Neuron (in vitro differentiated cells): ENCODE results near the gene WDR76.

Source experiments
- H2AFZ ChIP-seq: one replicate; pipeline ENCODE4 v1.6.1; 2013; ENCODE audit warnings: low read depth, mild to moderate bottlenecking, inconsistent platforms, low read length, moderate library complexity
- H3K27me3 ChIP-seq: one replicate; pipeline ENCODE4 v1.6.1; 2013; ENCODE audit warnings: low read length; ENCODE audit not compliant: insufficient read depth
- H3K36me3 ChIP-seq: one replicate; pipeline ENCODE4 v1.6.1; 2013; ENCODE audit warnings: low read length; ENCODE audit not compliant: insufficient read depth
- H3K4me1 ChIP-seq: one replicate; pipeline ENCODE4 v1.6.1; 2013; ENCODE audit warnings: low read length; ENCODE audit not compliant: insufficient read depth
- H3K4me3 ChIP-seq: 2 replicates; pipeline ENCODE4 v1.5.1; 2013; ENCODE audit warnings: mild to moderate bottlenecking, low read length, moderate library complexity
- H3K9me3 ChIP-seq: one replicate; pipeline ENCODE4 v1.6.1; 2013; ENCODE audit warnings: low read length

WDR76 gene

DNA sequence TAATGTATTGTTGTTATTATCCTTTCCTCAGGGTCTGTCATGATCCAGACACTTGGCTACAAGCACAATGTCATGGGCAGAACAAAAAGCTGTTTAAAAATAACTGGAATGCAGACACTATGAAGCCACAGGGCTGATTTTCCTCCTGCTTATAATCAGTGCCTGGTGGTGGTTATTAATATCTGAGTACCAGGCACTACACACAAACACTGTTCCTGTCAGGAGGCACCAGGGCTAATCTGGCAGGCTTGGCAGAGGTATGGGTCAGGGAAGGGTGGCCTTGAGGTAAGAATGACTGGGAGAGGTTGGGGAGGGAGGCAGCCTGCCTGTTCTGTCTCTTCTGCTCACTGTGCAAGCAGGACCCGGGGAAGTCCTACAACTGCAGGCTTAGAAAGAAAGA, 67.2 kb downstream of the WDR76 start:
- no peaks in the 10 kb centered on the region for H3K9me3 ChIP-seq

GRCh38 chr15:43895586-43895985, 68.8 kb downstream of the WDR76 start:
- Histone ChIP-seq H3K4me1 (no peaks in the 10 kb centered on the region), H3K9me3 (no peaks in the 10 kb centered on the region), H3K4me3 (no peak overlapping the region), H3K36me3 (no peaks in the 10 kb centered on the region), H3K27me3 (no peaks in the 10 kb centered on the region), H2AFZ (no peak overlapping the region)

More for the DNA sequence above, 67.2 kb downstream of the WDR76 start:
- Histone ChIP-seq H3K27me3 (no peaks in the 10 kb centered on the region), H3K4me3 (no peak overlapping the region), H3K4me1 (no peaks in the 10 kb centered on the region), H3K36me3 (no peaks in the 10 kb centered on the region), H2AFZ (no peak overlapping the region)

DNA sequence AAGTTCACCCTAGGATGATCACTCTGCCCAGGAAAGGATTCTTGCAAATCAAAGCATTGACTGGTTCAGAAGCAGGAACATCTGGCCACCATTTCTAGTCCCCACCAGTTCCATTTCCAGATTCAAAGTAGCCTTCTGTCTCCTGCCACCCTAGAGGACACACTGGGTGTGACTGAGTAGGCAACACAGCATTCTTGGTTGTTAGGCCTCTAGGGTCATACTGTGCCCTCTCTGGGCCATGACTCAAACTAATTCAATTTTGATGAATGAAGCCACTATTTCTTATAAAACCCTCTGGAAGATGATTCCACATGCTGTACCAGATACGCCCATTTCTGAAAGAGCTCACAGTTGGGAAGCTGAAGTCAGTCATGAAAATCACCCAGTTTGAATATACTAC, 69.7 kb downstream of the WDR76 start:
- Histone ChIP-seq H3K36me3 (no peaks in the 10 kb centered on the region), H3K4me1 (no peaks in the 10 kb centered on the region), H3K27me3 (no peaks in the 10 kb centered on the region), H2AFZ (no peak overlapping the region), H3K4me3 (no peak overlapping the region), H3K9me3 (no peaks in the 10 kb centered on the region)

GRCh38 chr15:43898891-43899290, 72.1 kb downstream of the WDR76 start:
- H3K4me1 ChIP-seq: peaks cover 2% of the 10 kb centered on the region
- H3K27me3 ChIP-seq: no peaks in the 10 kb centered on the region
- H2AFZ ChIP-seq: no peak overlapping the region
- H3K36me3 ChIP-seq: peaks cover 3% of the 10 kb centered on the region
- H3K9me3 ChIP-seq: no peaks in the 10 kb centered on the region
- H3K4me3 ChIP-seq: no peak overlapping the region

DNA sequence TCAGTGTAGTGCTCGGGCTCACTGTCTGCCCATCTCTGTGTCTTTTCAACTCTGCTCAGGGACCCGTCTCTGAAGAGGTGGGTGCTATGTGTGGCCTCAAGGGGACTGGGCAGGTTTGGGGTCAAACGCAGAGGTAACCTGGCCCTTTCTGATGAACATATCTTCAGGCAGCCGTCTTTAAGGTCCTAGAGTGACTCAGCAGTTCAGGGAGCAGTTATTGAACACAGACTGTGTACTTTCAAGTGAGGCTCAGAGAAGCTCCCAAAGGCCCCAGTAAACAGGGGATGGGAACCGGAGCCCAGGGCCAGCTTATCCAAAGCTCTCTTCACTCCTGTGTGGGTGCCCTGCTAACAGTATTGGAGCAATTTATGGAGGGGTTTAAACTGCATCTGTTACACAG, 73.1 kb downstream of the WDR76 start:
- Histone ChIP-seq H3K36me3 (peaks cover 3% of the 10 kb centered on the region), H2AFZ (no peak overlapping the region), H3K4me3 (no peak overlapping the region), H3K4me1 (peaks cover 2% of the 10 kb centered on the region), H3K9me3 (no peaks in the 10 kb centered on the region), H3K27me3 (no peaks in the 10 kb centered on the region)

DNA sequence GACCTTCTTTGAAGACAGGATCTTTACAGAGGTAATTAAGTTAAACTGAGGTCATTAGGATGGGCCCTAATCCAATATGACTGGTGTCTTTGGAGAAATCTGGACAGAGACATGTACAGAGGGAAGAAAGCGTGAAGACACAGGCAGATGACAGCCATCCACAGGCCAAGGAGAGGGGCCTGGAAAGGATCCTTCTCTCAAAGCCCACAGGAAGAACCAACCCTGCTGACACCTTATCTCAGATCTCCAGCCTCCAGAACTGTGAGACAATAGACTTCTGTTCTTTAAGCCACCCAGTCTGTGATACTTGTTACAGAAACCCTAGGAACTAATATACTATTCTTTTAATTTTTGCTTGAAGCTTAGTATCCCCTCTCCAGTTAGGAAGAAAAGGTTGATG, 74.2 kb downstream of the WDR76 start:
- Histone ChIP-seq H3K9me3 (no peaks in the 10 kb centered on the region), H3K36me3 (peaks cover 7% of the 10 kb centered on the region), H3K4me1 (peaks cover 2% of the 10 kb centered on the region), H3K27me3 (no peaks in the 10 kb centered on the region), H3K4me3 (no peak overlapping the region), H2AFZ (no peak overlapping the region)

GRCh38 chr15:43901495-43901894, 74.7 kb downstream of the WDR76 start:
- Histone ChIP-seq H3K4me1 (peaks cover 2% of the 10 kb centered on the region), H3K4me3 (no peak overlapping the region), H3K27me3 (no peaks in the 10 kb centered on the region), H3K9me3 (no peaks in the 10 kb centered on the region), H2AFZ (no peak overlapping the region), H3K36me3 (peaks cover 7% of the 10 kb centered on the region)

DNA sequence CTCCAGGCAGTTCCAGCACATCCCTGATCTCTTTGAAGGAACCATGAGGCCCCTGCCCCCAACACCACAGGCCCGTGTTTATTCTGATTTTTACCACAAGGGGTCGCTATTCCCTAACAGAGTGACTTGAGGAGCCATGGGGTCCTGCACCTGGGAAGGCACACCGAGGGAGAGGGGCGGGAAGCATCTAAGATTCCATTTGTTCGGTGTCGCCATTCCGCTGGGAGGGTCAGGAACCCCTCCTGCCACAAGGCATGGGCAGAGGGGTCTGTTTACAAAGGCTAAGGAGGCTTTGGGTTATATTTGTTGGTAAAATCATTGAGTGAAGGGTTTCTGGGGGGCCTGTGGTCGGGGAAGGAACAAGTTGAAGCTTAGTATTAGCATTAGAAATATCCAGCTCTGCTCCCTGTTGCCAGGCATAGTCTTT, 77.1 kb downstream of the WDR76 start:
- Histone ChIP-seq H2AFZ (no peak overlapping the region), H3K4me1 (peaks cover 2% of the 10 kb centered on the region), H3K36me3 (peaks cover 7% of the 10 kb centered on the region), H3K9me3 (no peaks in the 10 kb centered on the region), H3K4me3 (no peak overlapping the region), H3K27me3 (no peaks in the 10 kb centered on the region)

DNA sequence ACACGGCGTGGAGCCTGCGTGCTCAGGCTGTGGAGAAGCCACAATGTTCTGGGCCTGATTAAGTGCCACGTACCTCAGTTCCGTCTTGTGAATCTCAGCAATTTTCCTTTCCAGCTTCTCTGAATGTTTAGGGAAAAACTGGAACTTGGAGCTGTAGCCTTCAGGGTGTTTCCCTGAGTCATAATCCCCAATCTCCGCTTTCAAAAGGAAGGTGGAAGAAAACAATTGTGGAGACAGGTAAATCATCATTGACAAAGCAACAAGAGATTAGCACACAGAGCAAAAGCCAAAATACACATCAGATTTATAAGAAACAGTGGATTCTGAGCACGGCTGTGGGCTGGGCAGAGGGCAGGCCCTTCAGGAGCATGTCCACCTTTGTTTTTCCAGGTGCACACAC, 79.0 kb downstream of the WDR76 start:
- H3K4me3 ChIP-seq: no peak overlapping the region
- peaks cover 7% of the 10 kb centered on the region for H3K36me3 ChIP-seq
- H3K27me3 ChIP-seq: no peaks in the 10 kb centered on the region
- no peaks in the 10 kb centered on the region for H3K9me3 ChIP-seq
- H3K4me1 ChIP-seq: peaks cover 2% of the 10 kb centered on the region
- no peak overlapping the region for H2AFZ ChIP-seq

GRCh38 chr15:43908516-43909050, 81.8 kb downstream of the WDR76 start:
- Histone ChIP-seq H3K9me3 (no peaks in the 10 kb centered on the region), H3K4me1 (peaks cover 1% of the 10 kb centered on the region), H2AFZ (no peak overlapping the region), H3K27me3 (no peaks in the 10 kb centered on the region), H3K36me3 (peaks cover 4% of the 10 kb centered on the region), H3K4me3 (no peak overlapping the region)

- H3K4me1 ChIP-seq: no peaks in the 10 kb centered on the region
- no peak overlapping the region for H2AFZ ChIP-seq
- no peaks in the 10 kb centered on the region for H3K27me3 ChIP-seq
- no peak overlapping the region for H3K4me3 ChIP-seq
- no peaks in the 10 kb centered on the region for H3K9me3 ChIP-seq
- H3K36me3 ChIP-seq: no peaks in the 10 kb centered on the region
Observed at GRCh38 chr15:43911235-43911781, 84.5 kb downstream of the WDR76 start.

GRCh38 chr15:43912208-43912607, 85.4 kb downstream of the WDR76 start:
- Histone ChIP-seq H3K27me3 (no peaks in the 10 kb centered on the region), H3K4me3 (no peak overlapping the region), H3K4me1 (no peaks in the 10 kb centered on the region), H3K36me3 (no peaks in the 10 kb centered on the region), H2AFZ (no peak overlapping the region), H3K9me3 (no peaks in the 10 kb centered on the region)

GRCh38 chr15:43913026-43913780, 86.4 kb downstream of the WDR76 start:
- no peaks in the 10 kb centered on the region for H3K4me1 ChIP-seq

More at GRCh38 chr15:43913026-43913780, 86.4 kb downstream of the WDR76 start:
- no peak overlapping the region for H3K4me3 ChIP-seq
- H2AFZ ChIP-seq: no peak overlapping the region
- H3K9me3 ChIP-seq: peaks cover 2% of the 10 kb centered on the region
- H3K27me3 ChIP-seq: no peaks in the 10 kb centered on the region
- H3K36me3 ChIP-seq: peaks cover 4% of the 10 kb centered on the region
